RWPE1 (cell line): ENCODE data around the gene C17orf107.
A peak's percentile ranks its signal among the peaks of the same experiment; 100 is the strongest.

ENCODE experiments used
- CTCF ChIA-PET: fragments of 350-600 bp; sonication (Branson Sonifier 250); formaldehyde crosslinking; extraction: SDS; loops from one replicate; lab custom pipeline; 2021; lab: Yijun Ruan, JAX
- POLR2A ChIA-PET: fragments of 400-600 bp; formaldehyde crosslinking; extraction: SDS; loops from one replicate; lab custom pipeline; 2020; ENCODE audit warnings: antibody characterized with exemption; ENCODE audit not compliant: low non-redundant PET; lab: Yijun Ruan, JAX
- DNase-seq: peaks from one replicate; pipeline ENCODE4 v3.0.0; 2012; ENCODE audit warnings: low spot score
- H3K27ac ChIP-seq: fragments of 450-650 bp; 2 replicates; pipeline ENCODE4 v1.5.1; 2017
- TF ChIP-seq, protein P1 (sequence below): fragments of 450-650 bp; conservative IDR thresholded peaks from 2 replicates; pipeline ENCODE4 v1.5.1; 2017; ENCODE audit warnings: low read depth, mild to moderate bottlenecking

The C17orf107 gene

GRCh38 chr17:4884489-4884888, 14.8 kb upstream of the C17orf107 start:
- DNase-seq = no peak
- CTCF ChIA-PET = interaction anchor here (0.6 to 1.1 kb wide), 2 partner anchors 78 to 98 kb away, joined by 3 read pairs; partner anchors contain the start of gene PLD2
- peak overlapping the region; percentile 90 for H3K27ac ChIP-seq
- POLR2A ChIA-PET = interaction anchor here (0.5 kb wide), 1 partner anchor 104 kb away, joined by 3 read pairs; no protein-coding TSS in a partner anchor
- TF ChIP-seq, protein P1, sequence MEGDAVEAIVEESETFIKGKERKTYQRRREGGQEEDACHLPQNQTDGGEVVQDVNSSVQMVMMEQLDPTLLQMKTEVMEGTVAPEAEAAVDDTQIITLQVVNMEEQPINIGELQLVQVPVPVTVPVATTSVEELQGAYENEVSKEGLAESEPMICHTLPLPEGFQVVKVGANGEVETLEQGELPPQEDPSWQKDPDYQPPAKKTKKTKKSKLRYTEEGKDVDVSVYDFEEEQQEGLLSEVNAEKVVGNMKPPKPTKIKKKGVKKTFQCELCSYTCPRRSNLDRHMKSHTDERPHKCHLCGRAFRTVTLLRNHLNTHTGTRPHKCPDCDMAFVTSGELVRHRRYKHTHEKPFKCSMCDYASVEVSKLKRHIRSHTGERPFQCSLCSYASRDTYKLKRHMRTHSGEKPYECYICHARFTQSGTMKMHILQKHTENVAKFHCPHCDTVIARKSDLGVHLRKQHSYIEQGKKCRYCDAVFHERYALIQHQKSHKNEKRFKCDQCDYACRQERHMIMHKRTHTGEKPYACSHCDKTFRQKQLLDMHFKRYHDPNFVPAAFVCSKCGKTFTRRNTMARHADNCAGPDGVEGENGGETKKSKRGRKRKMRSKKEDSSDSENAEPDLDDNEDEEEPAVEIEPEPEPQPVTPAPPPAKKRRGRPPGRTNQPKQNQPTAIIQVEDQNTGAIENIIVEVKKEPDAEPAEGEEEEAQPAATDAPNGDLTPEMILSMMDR = no peak

DNA sequence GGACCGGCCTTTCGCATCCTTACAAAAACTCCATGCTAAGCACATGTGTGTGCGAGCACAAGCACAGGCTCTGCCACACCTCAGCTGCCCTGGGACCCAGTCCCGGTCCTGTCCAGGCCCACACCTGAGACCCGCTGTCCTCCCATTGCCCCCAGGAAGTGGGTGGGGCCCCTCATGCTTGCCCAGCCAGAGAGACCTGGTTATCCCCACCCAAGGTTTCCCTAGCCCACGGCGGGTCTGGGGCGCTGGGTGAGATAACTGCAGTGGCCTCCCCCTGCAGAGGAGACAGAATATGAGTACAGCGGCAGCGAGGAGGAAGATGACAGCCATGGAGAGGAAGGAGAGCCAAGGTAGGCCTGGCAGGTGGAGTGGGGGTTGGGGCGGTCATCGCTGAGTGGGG, 12.5 kb upstream of the C17orf107 start:
- POLR2A ChIA-PET = no interaction called here
- CTCF ChIA-PET = no interaction called here

DNA sequence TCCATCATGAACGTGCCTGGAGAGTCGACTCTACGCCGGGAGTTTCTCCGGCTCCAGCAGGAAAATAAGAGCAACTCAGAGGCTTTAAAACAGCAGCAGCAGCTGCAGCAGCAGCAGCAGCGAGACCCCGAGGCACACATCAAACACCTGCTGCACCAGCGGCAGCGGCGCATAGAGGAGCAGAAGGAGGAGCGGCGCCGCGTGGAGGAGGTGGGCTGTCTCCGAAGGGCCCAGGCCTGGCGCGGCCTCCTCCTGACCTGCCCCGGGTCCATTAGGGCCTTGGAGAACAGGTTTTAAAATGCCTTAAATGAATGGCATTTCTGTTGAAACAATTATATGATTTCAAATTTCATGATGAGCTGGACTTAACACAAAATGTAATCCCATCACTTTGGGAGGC, 11.8 kb upstream of the C17orf107 start:
- ChIA-PET CTCF (interaction anchor here (1.5 kb wide), 1 partner anchor 98 kb away, joined by 4 read pairs; no protein-coding TSS in a partner anchor), POLR2A (no interaction called here)
- TF ChIP-seq, protein P1 = no peak
- DNase-seq = no peak
- peak overlapping the region; percentile 90 for H3K27ac ChIP-seq

More for the DNA sequence above, 12.5 kb upstream of the C17orf107 start:
- no peak for DNase-seq
- TF ChIP-seq, protein P1 = no peak
- H3K27ac ChIP-seq = peak overlapping the region; percentile 90

DNA sequence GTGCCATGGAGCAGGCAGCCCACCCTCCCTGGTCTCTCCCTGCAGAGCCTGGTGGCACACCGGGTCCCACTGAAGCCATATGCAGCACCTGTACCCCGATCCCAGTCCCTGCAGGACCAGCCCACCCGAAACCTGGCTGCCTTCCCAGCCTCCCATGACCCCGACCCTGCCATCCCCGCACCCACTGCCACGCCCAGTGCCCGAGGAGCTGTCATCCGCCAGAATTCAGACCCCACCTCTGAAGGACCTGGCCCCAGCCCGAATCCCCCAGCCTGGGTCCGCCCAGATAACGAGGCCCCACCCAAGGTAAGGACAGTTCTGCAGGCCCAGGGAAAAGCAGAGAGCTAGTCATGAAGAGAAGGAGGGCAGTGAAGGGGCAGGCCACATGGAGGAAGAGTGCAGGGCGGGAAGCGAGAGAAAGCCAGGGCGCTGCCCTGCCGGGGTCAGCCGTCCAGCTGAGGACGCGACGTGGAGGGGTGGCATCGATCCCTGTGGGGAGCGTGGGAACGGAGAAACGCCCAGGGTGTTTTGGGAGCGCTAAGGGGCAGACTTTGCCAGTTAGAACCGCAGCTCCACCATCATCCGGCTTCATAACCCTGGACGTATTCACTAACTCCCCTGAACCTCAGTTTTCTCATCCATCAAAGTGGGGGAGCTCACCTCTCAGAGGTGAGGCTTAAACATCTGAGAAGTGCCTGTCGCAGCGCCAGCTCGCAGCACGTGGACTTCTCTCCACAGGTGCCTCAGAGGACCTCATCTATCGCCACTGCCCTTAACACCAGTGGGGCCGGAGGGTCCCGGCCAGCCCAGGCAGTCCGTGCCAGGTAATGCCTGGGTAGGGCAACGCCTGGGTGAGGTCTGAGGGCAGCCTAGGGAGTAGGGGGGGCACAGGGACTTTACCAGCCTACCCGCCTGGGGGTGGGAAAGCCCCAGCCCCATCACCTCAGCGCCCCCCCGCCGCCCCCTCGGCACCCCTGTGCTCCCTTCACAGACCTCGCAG, 7.6 kb upstream of the C17orf107 start:
- no peak for DNase-seq
- ChIA-PET POLR2A (no interaction called here), CTCF (no interaction called here)
- TF ChIP-seq, protein P1 = no peak
- peak overlapping the region; percentile 27; the same call in 1 of the 2 replicates for H3K27ac ChIP-seq

GRCh38 chr17:4892499-4893221, 6.7 kb upstream of the C17orf107 start:
- no peak for DNase-seq
- POLR2A ChIA-PET = no interaction called here
- TF ChIP-seq, protein P1 = no peak
- peak overlapping the region; percentile 21 for H3K27ac ChIP-seq
- CTCF ChIA-PET = no interaction called here

DNA sequence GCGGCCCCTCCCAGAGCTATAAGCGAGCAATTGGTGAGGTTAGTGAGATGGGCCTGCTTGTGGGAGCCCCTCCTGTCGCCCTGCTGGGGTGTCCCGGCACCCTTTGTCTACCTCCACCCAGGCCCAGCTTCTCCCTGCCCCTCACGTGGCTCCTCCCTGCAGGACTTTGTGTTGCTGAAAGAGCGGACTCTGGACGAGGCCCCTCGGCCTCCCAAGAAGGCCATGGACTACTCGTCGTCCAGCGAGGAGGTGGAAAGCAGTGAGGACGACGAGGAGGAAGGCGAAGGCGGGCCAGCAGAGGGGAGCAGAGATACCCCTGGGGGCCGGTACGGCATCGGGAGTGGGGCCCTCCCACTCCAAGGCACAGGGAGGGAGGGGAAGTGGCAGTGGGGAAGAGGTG, 6.1 kb upstream of the C17orf107 start:
- POLR2A ChIA-PET = no interaction called here
- CTCF ChIA-PET = no interaction called here
- H3K27ac ChIP-seq = no peak overlapping the region
- TF ChIP-seq, protein P1 = no peak
- DNase-seq = no peak
